ENCODE measurements around the gene GPR158.

GPR158 gene

DNA sequence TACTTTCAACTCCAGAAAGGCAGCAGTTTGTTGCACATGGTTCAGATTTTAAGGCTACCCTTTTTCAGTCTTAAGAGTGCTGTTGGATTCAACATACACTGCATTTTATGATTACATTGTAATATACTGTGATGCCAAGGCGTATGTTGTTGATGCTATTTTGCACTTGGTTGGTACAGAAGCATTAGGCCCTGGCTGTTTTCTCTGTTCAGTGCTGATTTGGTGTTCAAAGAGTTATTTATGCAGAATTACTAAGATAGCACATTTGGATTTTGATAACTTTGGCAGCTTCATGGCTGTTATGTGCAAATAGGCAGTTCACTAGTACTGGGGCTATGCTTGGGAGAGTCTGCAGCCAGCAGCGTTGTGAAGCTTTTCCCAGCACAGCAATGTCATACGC, 7.8 kb downstream of the GPR158 start:
- H3K4me3 ChIP-seq (ENCODE audit: low read depth, low read length), result no peak overlapping the region
- DNase-seq (ENCODE audit: low read depth), result no peak

GRCh38 chr10:25191162-25191895, 16.5 kb downstream of the GPR158 start:
- H3K4me3 ChIP-seq (ENCODE audit: low read depth, low read length), result no peak overlapping the region
- no peak for DNase-seq (ENCODE audit: low read depth)

DNA sequence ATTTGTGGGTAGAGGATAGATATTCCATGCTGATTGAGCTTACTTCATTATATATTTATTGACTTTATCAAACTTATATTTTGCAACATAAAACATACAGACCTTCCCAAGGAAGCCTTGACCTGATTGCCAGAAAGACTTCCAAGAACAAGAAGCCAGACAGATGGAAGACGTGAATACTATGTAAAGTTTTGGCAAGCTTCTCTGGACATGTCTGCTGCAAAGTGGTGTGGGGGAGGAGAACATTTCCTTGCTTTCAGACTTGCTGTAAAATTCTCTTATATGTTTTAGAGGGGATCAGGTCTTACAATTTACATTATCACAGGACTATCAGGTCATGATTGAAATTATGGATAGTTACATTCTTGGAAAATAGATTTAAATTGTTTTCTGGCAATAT, 23.4 kb downstream of the GPR158 start:
- no peak for DNase-seq (ENCODE audit: low read depth)
- no peak overlapping the region for H3K4me3 ChIP-seq (ENCODE audit: low read depth, low read length)

DNA sequence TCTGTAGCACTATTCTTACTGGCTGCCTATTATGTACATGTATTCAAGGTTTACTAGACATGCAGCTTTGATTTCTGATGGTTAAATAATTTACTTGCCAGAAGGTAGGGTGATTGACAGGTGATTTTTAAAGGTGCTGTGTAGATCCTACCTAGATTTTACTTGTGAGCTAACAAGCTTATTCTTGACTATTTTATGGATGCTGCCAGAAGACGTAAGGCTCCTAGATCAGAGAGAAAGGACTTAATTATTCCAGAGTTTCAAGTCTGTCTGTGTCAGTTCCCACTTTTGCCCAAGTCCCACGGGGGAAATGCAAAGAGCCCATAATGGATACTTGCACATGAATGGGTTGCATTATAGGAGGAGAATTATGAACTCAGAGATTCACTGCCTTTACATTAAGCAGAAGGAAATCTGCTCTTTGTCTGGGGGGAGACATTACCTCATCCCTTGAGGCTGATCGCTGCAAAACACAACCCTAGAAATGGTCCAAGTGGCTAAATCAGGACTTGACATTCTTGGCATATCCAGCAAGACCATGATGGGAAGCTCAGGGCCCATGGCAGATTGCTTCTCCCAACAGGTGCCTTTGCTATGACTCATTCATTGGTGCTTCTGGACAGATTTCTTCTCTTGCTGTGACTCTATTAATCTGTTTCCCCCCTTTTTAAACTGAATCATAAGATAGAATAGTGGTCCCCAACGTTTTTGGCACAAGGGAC, 32.1 kb downstream of the GPR158 start:
- DNase-seq (ENCODE audit: low read depth), result no peak
- H3K4me3 ChIP-seq (ENCODE audit: low read depth, low read length), result no peak overlapping the region

- no peak for DNase-seq (ENCODE audit: low read depth)
These were observed 34.8 kb downstream of the GPR158 start for GRCh38 chr10:25209618-25210017.

DNA sequence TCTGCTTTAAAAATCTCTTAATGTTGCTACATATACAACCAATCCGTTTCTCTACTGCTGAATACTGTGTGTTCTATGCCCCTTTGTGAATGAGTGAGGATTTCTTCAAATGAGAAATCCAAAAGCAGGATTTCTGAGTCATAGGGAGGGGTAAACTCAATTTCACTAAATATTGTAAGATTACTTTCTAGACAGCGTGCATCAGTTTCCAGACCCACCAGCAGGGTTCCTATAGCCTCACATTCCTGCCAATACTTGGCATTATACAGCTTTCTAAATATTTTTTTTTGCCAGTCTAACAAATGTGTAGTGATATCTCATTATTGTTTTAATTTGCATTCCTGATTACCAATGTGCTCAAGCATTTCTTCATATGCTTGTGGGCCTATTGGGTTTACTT, 35.5 kb downstream of the GPR158 start:
- no peak overlapping the region for H3K4me3 ChIP-seq (ENCODE audit: low read depth, low read length)
- no peak for DNase-seq (ENCODE audit: low read depth)

More at GRCh38 chr10:25209618-25210017, 34.8 kb downstream of the GPR158 start:
- no peak overlapping the region for H3K4me3 ChIP-seq (ENCODE audit: low read depth, low read length)

DNA sequence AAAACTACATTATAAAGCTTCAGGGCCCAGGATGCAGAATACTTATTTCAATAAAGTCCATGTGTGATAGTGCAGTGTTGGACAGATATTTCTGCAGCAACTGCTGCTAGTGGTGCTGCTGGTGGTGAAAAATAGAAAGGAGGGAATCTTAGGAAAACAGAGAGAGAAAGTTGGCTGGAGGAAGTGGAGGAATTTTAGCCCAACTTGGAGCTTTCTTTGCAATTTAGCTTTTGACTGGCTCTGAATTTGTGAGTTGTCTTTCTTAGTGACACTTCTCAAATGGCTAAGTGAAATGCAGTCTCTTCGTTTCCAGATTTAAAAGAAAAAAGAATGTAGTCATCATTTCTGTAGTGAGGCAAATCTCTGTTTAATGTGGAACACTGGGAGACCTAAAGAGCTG, 45.4 kb downstream of the GPR158 start:
- no peak overlapping the region for H3K4me3 ChIP-seq (ENCODE audit: low read depth, low read length)
- no peak for DNase-seq (ENCODE audit: low read depth)

- DNase-seq (ENCODE audit: low read depth), result no peak
- no peak overlapping the region for H3K4me3 ChIP-seq (ENCODE audit: low read depth, low read length)
These were observed 47.4 kb downstream of the GPR158 start for GRCh38 chr10:25222085-25222660.

DNA sequence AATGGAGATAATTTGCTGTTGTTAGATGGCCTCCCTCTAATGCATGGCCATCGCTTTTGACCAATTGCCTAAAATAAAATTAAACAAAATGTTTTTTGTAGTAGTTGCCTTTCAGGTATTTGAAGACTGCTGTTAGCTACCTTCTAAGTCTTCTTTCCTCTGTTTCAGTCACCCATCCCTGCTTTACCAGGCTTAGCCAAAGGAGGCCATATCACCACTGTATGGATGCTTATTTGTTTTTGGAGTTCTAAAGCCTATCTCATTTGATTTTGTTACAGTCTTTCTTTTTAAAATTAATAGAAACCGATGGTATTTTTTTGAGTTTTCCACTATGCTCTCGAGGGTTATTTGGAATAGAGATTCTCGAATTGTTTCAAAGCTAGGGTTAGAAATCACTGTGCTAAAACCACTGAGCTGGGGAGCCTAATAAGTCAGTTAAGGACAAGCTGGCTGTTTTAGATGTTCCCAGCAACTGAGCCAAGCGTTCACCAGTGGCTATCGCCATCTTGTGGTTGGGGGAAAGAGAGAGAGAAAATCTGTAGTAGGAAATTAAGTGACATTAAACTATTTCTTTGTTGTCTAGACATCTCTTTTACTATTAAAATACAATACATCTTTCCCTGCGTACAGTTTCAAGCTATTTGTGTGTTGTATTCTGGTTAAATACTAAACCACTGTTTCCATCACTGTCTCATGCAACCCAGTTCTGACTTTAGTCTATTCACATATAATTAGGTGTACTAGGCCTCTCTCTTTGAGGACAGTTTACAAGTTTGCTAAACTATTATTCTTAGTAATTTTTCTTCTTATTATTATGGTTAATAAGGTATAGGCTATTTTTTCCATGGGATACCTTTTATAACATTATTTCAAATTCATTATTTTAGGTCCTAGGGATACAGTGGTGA, 52.2 kb downstream of the GPR158 start:
- no peak overlapping the region for H3K4me3 ChIP-seq (ENCODE audit: low read depth, low read length)
- DNase-seq (ENCODE audit: low read depth), result peak; percentile 1

DNA sequence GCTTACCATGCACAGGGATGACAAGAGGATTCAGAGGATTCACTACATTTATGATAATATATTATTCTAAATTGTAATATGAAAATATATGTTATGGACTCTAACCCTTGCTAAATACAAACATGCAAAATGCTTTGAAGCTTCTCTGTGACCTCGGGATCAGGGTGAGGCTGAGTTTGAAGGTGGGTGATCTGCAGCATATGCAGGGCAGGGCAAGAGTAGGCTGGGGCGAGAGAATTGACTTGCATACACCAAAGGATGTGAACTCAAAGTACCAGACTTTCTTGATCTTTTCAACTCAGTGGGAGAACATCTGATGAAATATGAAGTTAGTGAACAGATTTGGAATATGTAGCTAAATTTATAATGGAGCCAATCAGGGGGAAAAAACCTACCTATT, 57.0 kb downstream of the GPR158 start:
- DNase-seq (ENCODE audit: low read depth), result no peak
- H3K4me3 ChIP-seq (ENCODE audit: low read depth, low read length), result no peak overlapping the region

DNA sequence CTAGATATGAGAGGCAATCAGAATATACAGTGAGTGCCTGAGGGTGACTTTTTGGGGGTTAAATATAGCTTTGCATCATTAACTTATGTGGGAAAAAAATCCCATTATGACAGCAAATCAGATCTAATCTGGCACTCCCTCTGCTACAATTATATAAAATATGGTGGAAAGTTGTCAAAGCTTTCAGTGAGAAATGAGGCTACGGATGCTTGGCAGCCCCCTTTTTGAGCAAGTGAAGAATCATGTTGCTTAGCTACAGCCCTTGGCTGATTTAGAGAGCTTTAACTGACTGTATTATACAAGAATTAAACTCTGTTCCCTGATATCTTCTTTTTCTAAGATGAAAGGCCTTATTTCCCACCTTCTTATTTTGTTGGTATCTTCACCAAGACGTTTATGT, 57.4 kb downstream of the GPR158 start:
- H3K4me3 ChIP-seq (ENCODE audit: low read depth, low read length), result no peak overlapping the region
- no peak for DNase-seq (ENCODE audit: low read depth)

GRCh38 chr10:25245165-25245564, 70.4 kb downstream of the GPR158 start:
- no peak overlapping the region for H3K4me3 ChIP-seq (ENCODE audit: low read depth, low read length)
- DNase-seq (ENCODE audit: low read depth), result no peak

GRCh38 chr10:25257646-25258045, 82.8 kb downstream of the GPR158 start:
- no peak for DNase-seq (ENCODE audit: low read depth)
- no peak overlapping the region for H3K4me3 ChIP-seq (ENCODE audit: low read depth, low read length)

DNA sequence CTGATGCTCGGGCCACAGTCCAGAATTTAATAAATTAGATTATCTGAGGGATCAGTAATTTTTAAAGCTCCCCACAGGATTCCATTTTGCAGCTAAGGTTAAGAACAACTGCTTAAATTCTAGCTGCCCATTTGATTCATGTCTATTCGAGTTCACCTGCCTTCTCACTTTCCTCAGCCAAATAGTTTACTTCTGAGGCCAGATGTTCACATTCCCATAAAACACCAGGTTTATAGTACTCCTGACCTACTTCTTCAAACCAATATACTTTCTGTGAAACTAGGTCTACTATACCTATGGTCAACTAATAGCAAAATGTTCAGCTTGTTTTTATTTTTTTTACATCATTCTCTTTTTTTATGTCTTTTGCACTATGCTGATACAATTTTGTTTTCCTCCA, 86.3 kb downstream of the GPR158 start:
- H3K4me3 ChIP-seq (ENCODE audit: low read depth, low read length), result no peak overlapping the region
- no peak for DNase-seq (ENCODE audit: low read depth)

DNA sequence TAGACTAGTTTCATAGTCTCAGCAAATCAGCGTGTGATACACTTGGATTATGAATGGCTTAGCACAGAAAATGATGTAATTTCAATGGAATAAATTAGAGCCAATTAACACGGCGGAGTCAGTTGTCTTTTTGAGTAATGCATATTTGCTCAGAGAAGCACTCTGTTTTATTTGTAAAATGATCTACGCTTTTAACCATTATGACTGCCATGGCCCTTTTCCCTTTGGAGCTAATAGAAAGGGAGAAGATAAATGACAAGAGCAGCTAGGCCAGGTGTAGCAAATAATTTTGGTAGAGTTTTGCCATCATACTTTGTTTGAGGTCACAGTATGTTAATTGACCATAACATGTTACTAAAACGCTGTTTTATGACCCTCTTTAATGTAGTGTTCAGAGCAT, 86.8 kb downstream of the GPR158 start:
- DNase-seq (ENCODE audit: low read depth), result no peak
- H3K4me3 ChIP-seq (ENCODE audit: low read depth, low read length), result no peak overlapping the region

GRCh38 chr10:25263931-25264330, 89.1 kb downstream of the GPR158 start:
- DNase-seq (ENCODE audit: low read depth), result no peak
- H3K4me3 ChIP-seq (ENCODE audit: low read depth, low read length), result no peak overlapping the region

DNA sequence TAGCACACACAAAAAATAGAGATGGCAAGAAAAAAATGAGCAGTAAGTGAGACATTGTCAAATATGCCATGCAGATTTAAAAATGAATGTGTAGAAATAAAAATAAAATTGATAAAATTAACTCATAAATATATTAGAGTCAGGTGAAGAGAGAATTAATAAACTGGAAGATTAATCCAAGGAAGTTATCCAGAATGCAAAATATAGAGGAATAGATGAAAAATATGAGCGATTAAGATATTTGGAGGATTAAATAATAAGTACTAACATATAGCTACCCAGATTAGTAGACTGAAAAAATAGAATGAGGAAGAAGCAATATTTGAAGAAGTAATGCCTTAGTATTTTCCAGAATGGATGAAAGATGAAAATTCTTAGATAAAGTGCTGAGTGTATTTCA, 103.4 kb downstream of the GPR158 start:
- H3K4me3 ChIP-seq (ENCODE audit: low read depth, low read length), result no peak overlapping the region
- DNase-seq (ENCODE audit: low read depth), result no peak

DNA sequence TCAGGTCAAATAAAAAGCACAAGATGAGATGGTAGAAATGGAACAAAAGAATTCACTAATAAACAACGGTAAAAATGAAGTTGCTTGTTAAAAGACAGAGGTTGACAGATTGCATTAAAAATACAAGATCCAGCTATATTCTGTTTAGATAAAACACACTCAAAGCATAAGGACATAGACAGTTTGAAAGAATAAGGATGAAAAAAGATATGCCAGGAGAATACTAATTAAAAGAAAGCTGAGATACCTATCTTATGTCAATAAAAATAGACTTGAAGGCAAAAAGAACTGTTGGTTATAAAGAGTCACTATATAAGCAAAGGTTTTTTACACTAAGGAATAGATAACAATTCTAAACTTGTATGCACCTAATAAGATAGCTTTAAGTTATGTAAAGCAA, 105.3 kb downstream of the GPR158 start:
- no peak overlapping the region for H3K4me3 ChIP-seq (ENCODE audit: low read depth, low read length)
- DNase-seq (ENCODE audit: low read depth), result no peak

GRCh38 chr10:25280573-25280972, 105.8 kb downstream of the GPR158 start:
- no peak overlapping the region for H3K4me3 ChIP-seq (ENCODE audit: low read depth, low read length)
- DNase-seq (ENCODE audit: low read depth), result no peak

DNA sequence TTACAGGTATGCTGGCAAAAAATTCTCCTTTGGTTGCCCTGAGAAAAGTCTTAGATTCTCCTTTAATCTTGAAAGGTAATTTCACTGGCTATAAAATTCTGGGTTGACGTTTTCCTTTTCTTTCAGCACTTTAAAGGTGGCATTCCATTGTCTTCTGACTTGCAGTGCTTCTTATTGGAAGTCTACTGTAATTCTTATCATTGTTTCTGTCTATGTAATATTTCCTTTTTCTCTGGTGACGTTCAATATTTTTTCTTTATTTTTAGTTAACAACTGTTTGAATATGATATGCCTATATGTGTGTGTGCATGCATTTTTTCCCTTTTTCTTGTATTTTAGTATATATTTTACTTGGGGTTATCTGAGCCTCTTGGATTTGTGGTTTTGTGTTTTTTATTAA, 111.0 kb downstream of the GPR158 start:
- DNase-seq (ENCODE audit: low read depth), result no peak
- no peak overlapping the region for H3K4me3 ChIP-seq (ENCODE audit: low read depth, low read length)
